IMR-90 (cell line): Measurements from ENCODE around the gene MAPRE2. TPM values are rescaled to one million over a fixed set of nuclear protein-coding genes. Genes with fewer than 3 reads are reported as not detected.
A peak's percentile ranks its signal among the peaks of the same experiment; 100 is the strongest.

Source experiments
- ATAC-seq: fragments of 200-7000 bp; cut with Tn5 transposase; 2 replicates; pipeline ENCODE4 v1.9.1; 2020; ENCODE audit warnings: low read depth, mild to moderate bottlenecking, moderate library complexity
- BruUV-seq: library from RNA; stranded (reverse); fragments of 400-500 nt; replicated peaks from 2 replicates; lab custom pipeline; 2021; lab: Mats Ljungman, UMichigan
- CTCF ChIA-PET: fragments of 300-600 bp; formaldehyde crosslinking; extraction: SDS; loops from one replicate; lab custom pipeline; 2021; ENCODE audit warnings: antibody characterized with exemption; lab: Yijun Ruan, JAX
- POLR2A ChIA-PET: fragments of 300-600 bp; sonication (Branson Sonifier 250); formaldehyde crosslinking; loops from one replicate; lab custom pipeline; 2022; ENCODE audit warnings: antibody characterized with exemption; ENCODE audit not compliant: unreplicated experiment; lab: Charles Lee
- DNase-seq: peaks from one replicate; pipeline ENCODE4 v3.0.0; 2013
- H2AFZ ChIP-seq: replicated peaks from 2 replicates; pipeline ENCODE3; 2013; ENCODE audit warnings: low read length, mild to moderate bottlenecking; ENCODE audit not compliant: poor library complexity
- H2AK5ac ChIP-seq: 2 replicates; pipeline ENCODE4 v1.6.1; 2013; ENCODE audit warnings: low read depth, low read length, inconsistent platforms
- H2AK9ac ChIP-seq: replicated peaks from 2 replicates; pipeline ENCODE3; 2013; ENCODE audit warnings: mild to moderate bottlenecking, low read depth, low read length, moderate library complexity; ENCODE audit not compliant: poor library complexity
- H2BK120ac ChIP-seq: 2 replicates; pipeline ENCODE4 v1.6.1; 2013; ENCODE audit warnings: low read depth, low read length, inconsistent platforms
- H2BK15ac ChIP-seq: 3 replicates; pipeline ENCODE4 v1.6.1; 2013; ENCODE audit warnings: low read depth, low read length, inconsistent platforms
- H2BK20ac ChIP-seq: 2 replicates; pipeline ENCODE4 v1.6.1; 2013; ENCODE audit warnings: low read depth, mild to moderate bottlenecking, inconsistent platforms, low read length, moderate library complexity
- H2BK5ac ChIP-seq: 2 replicates; pipeline ENCODE4 v1.6.1; 2013; ENCODE audit warnings: mild to moderate bottlenecking, low read depth, low read length, inconsistent platforms; ENCODE audit not compliant: poor library complexity, severe bottlenecking
- H3K14ac ChIP-seq: replicated peaks from 2 replicates; pipeline ENCODE4 v1.6.1; 2013; ENCODE audit warnings: low read depth, low read length, inconsistent platforms
- H3K18ac ChIP-seq: 2 replicates; pipeline ENCODE4 v1.6.1; 2013; ENCODE audit warnings: low read depth, low read length, control low read depth
- H3K23ac ChIP-seq: 2 replicates; pipeline ENCODE4 v1.6.1; 2013; ENCODE audit warnings: low read depth, low read length, inconsistent platforms
- H3K27ac ChIP-seq: 2 replicates; pipeline ENCODE4 v1.5.1; 2013; ENCODE audit warnings: mild to moderate bottlenecking, control low read depth, low read length; ENCODE audit not compliant: insufficient read depth
- H3K27me3 ChIP-seq: 2 replicates; pipeline ENCODE4 v1.6.1; 2013; ENCODE audit warnings: low read length; ENCODE audit not compliant: control insufficient read depth, insufficient read depth
- H3K36me3 ChIP-seq: 2 replicates; pipeline ENCODE4 v1.6.1; 2013; ENCODE audit warnings: low read length, mixed read lengths; ENCODE audit not compliant: control insufficient read depth, insufficient read depth
- H3K4ac ChIP-seq: 2 replicates; pipeline ENCODE4 v1.6.1; 2013; ENCODE audit warnings: low read depth, low read length, inconsistent platforms
- H3K4me1 ChIP-seq: 2 replicates; pipeline ENCODE4 v1.6.1; 2013; ENCODE audit warnings: low read length, mixed read lengths; ENCODE audit not compliant: control insufficient read depth, insufficient read depth
- H3K4me2 ChIP-seq: 2 replicates; pipeline ENCODE4 v1.6.1; 2013; ENCODE audit warnings: low read depth, mild to moderate bottlenecking, control low read depth, low read length, moderate library complexity
- H3K4me3 ChIP-seq: 2 replicates; pipeline ENCODE4 v1.5.1; 2013; ENCODE audit warnings: low read depth, mild to moderate bottlenecking, control low read depth, low read length, moderate library complexity; ENCODE audit not compliant: insufficient read depth
- H3K56ac ChIP-seq: 2 replicates; pipeline ENCODE4 v1.6.1; 2013; ENCODE audit warnings: low read length, inconsistent platforms; ENCODE audit not compliant: insufficient read depth; ENCODE audit errors: extremely low read depth
- H3K79me1 ChIP-seq, 2 experiments: 2 replicates each; pipeline ENCODE4 v1.6.1; 2013; ENCODE audit warnings: low read length in 2 of 2, inconsistent platforms in 1 of 2, low read depth in 1 of 2
- H3K9ac ChIP-seq: 2 replicates; pipeline ENCODE4 v1.6.1; 2013; ENCODE audit warnings: low read depth, low read length, control low read depth
- H3K9me1 ChIP-seq: 2 replicates; pipeline ENCODE4 v1.6.1; 2013; ENCODE audit warnings: low read length, inconsistent platforms; ENCODE audit not compliant: insufficient read depth
- H3K9me3 ChIP-seq: 2 replicates; pipeline ENCODE4 v1.6.1; 2013; ENCODE audit warnings: low read length; ENCODE audit not compliant: control insufficient read depth, insufficient read depth
- H4K20me1 ChIP-seq: 2 replicates; pipeline ENCODE4 v1.6.1; 2013; ENCODE audit warnings: low read length, inconsistent platforms; ENCODE audit not compliant: insufficient read depth
- H4K5ac ChIP-seq: 2 replicates; pipeline ENCODE4 v1.6.1; 2013; ENCODE audit warnings: mild to moderate bottlenecking, low read depth, low read length, control low read depth
- H4K8ac ChIP-seq, 2 experiments: 2 replicates each; pipeline ENCODE4 v1.6.1; 2013; ENCODE audit warnings: low read depth in 2 of 2, low read length in 2 of 2, control low read depth in 1 of 2, inconsistent platforms in 1 of 2
- H4K91ac ChIP-seq: 2 replicates; pipeline ENCODE4 v1.6.1; 2013; ENCODE audit warnings: low read depth, low read length, inconsistent platforms; ENCODE audit not compliant: insufficient read depth
- CEBPB ChIP-seq: IDR thresholded peaks from 2 replicates; pipeline ENCODE4 v1.6.1; 2012; ENCODE audit warnings: low read depth, low read length, improper control_type of control experiment
- CHD1 ChIP-seq: IDR thresholded peaks from 2 replicates; pipeline ENCODE4 v1.6.1; 2012; ENCODE audit warnings: low read depth, low read length, improper control_type of control experiment
- CTCF ChIP-seq: conservative IDR thresholded peaks from 2 replicates; pipeline ENCODE4 v1.5.1; 2012; ENCODE audit warnings: mild to moderate bottlenecking, low read depth, low read length, improper control_type of control experiment
- ELK1 ChIP-seq: fragments of 150-350 bp; IDR thresholded peaks from 2 replicates; pipeline ENCODE4 v1.6.1; 2016; ENCODE audit warnings: low read depth, mild to moderate bottlenecking, low read length, moderate library complexity, borderline replicate concordance
- FOS ChIP-seq: fragments of 150-350 bp; IDR thresholded peaks from 2 replicates; pipeline ENCODE4 v1.6.1; 2016; ENCODE audit warnings: low read depth, low read length
- MAFK ChIP-seq: IDR thresholded peaks from 2 replicates; pipeline ENCODE4 v1.6.1; 2012; ENCODE audit warnings: low read depth, low read length, improper control_type of control experiment
- MAZ ChIP-seq: IDR thresholded peaks from 2 replicates; pipeline ENCODE4 v1.6.1; 2012; ENCODE audit warnings: low read depth, mild to moderate bottlenecking, low read length, improper control_type of control experiment, moderate library complexity, borderline replicate concordance
- MXI1 ChIP-seq: IDR thresholded peaks from 2 replicates; pipeline ENCODE4 v1.6.1; 2012; ENCODE audit warnings: low read depth, mild to moderate bottlenecking, low read length, moderate library complexity, borderline replicate concordance
- NFE2L2 ChIP-seq: fragments of 150-350 bp; IDR thresholded peaks from 2 replicates; pipeline ENCODE4 v1.6.1; 2016; ENCODE audit warnings: low read depth, mild to moderate bottlenecking, low read length
- POLR2A ChIP-seq: IDR thresholded peaks from 2 replicates; pipeline ENCODE4 v1.6.1; 2012; ENCODE audit warnings: mild to moderate bottlenecking, low read depth, low read length
- RAD21 ChIP-seq: IDR thresholded peaks from 2 replicates; pipeline ENCODE4 v1.6.1; 2012; ENCODE audit warnings: low read length, improper control_type of control experiment
- RCOR1 ChIP-seq: IDR thresholded peaks from 2 replicates; pipeline ENCODE4 v1.6.1; 2012; ENCODE audit warnings: mild to moderate bottlenecking, low read length, improper control_type of control experiment; ENCODE audit not compliant: insufficient replicate concordance
- RFX5 ChIP-seq: IDR thresholded peaks from 2 replicates; pipeline ENCODE4 v1.8.0; 2012; ENCODE audit warnings: low read depth, mild to moderate bottlenecking, low read length, moderate library complexity
- USF2 ChIP-seq: fragments of 150-350 bp; IDR thresholded peaks from 2 replicates; pipeline ENCODE4 v1.6.1; 2017; ENCODE audit warnings: mild to moderate bottlenecking, antibody characterized with exemption, low read length, low read depth
- WGBS, 2 experiments: methylation state at CpG; one replicate each; pipeline versions ENCODE4 v1.1.5 to v1.1.7; 2013; ENCODE audit warnings: missing lambda C conversion rate in 2 of 2; ENCODE audit not compliant: insufficient read length in 1 of 2; ENCODE audit errors: extremely low coverage in 2 of 2; 5-methylcytosine and 5-hydroxymethylcytosine counted together
- dilution Hi-C: fragments of 300-500 bp; cut with HindIII; formaldehyde crosslinking; loops from one replicate; pipeline ENCODE4 v1.14.3; 2018; ENCODE audit warnings: low sequenced_read_pairs; ENCODE audit not compliant: unreplicated experiment
- in situ Hi-C: fragments of 300-500 bp; cut with MboI; formaldehyde crosslinking; loops from 3 replicates; pipeline ENCODE4 v1.14.3; 2019; ENCODE audit warnings: low sequenced_read_pairs, inconsistent platforms, mixed read lengths
- intact Hi-C: fragments of 100-400 bp; cut with micrococcal nuclease; formaldehyde crosslinking; loops from 2 replicates; pipeline ENCODE4 v1.10.0; 2022
- polyA plus RNA-seq, 3 experiments: library from polyadenylated mRNA; depleted of rRNA; stranded (reverse); fragments of >200 nt; gene quantifications; 2 replicates each; pipeline ENCODE4 v1.2.3, GENCODE V29; 2012; ENCODE audit warnings: low replicate concordance in 1 of 3
- total RNA-seq: library from RNA; depleted of rRNA; stranded (reverse); fragments of >200 nt; gene quantifications from 2 replicates; pipeline ENCODE4 v1.2.3, GENCODE V29; 2012

Gene MAPRE2
- total and polyA plus RNA-seq, 2 of the 4 experiments (the other 2 are of a cell fraction), result 19.6 to 23.8 TPM

GRCh38 chr18:35028536-35028935 is 12.7 kb upstream of the MAPRE2 start:
- H2AK9ac ChIP-seq, result no peak overlapping the region
- no peak overlapping the region for H3K4me3 ChIP-seq
- peak overlapping the region; percentile 68 for H2BK5ac ChIP-seq
- ATAC-seq (no peak), DNase-seq (no peak)
- H4K8ac ChIP-seq, result peak overlapping the region in 1 of 2 experiments; percentile 67; a peak in 2 of 4 replicates
- H3K23ac ChIP-seq, result peak overlapping the region; percentile 13; the same call in 1 of the 2 replicates
- dilution Hi-C loops (no loop called here), intact Hi-C loops (loop anchor here (5.0 kb wide), 1 partner anchor 114 kb away; no protein-coding TSS in a partner anchor), in situ Hi-C loops (no loop called here)
- peak overlapping the region; percentile 38; the same call in 1 of the 2 replicates for H3K14ac ChIP-seq
- no peaks in the 10 kb centered on the region for H4K20me1 ChIP-seq
- H2BK15ac ChIP-seq, result 0 out of 3 replicates have a peak overlapping the region, but pooled peaks have one; percentile 8
- H2AFZ ChIP-seq, result no peak overlapping the region
- H3K9me3 ChIP-seq, result no peaks in the 10 kb centered on the region
- peak overlapping the region; percentile 55 for H3K4ac ChIP-seq
- BruUV-seq, result no TSS peak
- no peaks in the 10 kb centered on the region for H3K9me1 ChIP-seq
- H3K56ac ChIP-seq, result no peak overlapping the region
- peaks cover 10% of the 10 kb centered on the region for H3K4me1 ChIP-seq
- 0 out of 4 replicates have a peak, but pooled peaks cover 0 to 3% of the 10 kb centered on the region in 2 experiments for H3K79me1 ChIP-seq
- TF ChIP-seq MAFK (no peak), MAZ (no peak), RCOR1 (no peak), MXI1 (no peak), NFE2L2 (no peak), CEBPB (no peak; the same call in 1 of the 2 replicates), CTCF (no peak), RAD21 (no peak), USF2 (no peak), POLR2A (no peak), ELK1 (no peak), FOS (no peak), RFX5 (no peak), CHD1 (no peak)
- CTCF ChIA-PET, result interaction anchor here (0.7 to 1.5 kb wide), 2 partner anchors 12 to 22 kb away, joined by 3 to 8 read pairs; no protein-coding TSS in a partner anchor
- H3K36me3 ChIP-seq, result no peaks in the 10 kb centered on the region
- POLR2A ChIA-PET, result interaction anchor here (1.2 kb wide), 1 partner anchor 13 kb away, joined by 3 read pairs; the partner anchor contains the start of gene MAPRE2
- no CpG with 5 or more reads among the region's 2 CpGs for WGBS, 2 experiments
- H3K9ac ChIP-seq, result no peak overlapping the region
- H3K18ac ChIP-seq, result peak overlapping the region; percentile 37
- no peak overlapping the region; the same call in 1 of the 2 replicates for H3K4me2 ChIP-seq
- peak overlapping the region; percentile 45 for H2BK120ac ChIP-seq
- peak overlapping the region; percentile 23; the same call in 1 of the 2 replicates for H2AK5ac ChIP-seq
- peak overlapping the region; percentile 73 for H2BK20ac ChIP-seq
- H4K91ac ChIP-seq, result peak overlapping the region; percentile 13; the same call in 1 of the 2 replicates
- no peaks in the 10 kb centered on the region for H3K27me3 ChIP-seq
- H3K27ac ChIP-seq, result no peak overlapping the region
- peak overlapping the region; percentile 40; the same call in 1 of the 2 replicates for H4K5ac ChIP-seq
